Measurements from ENCODE around the gene SPATS2L.

DNA sequence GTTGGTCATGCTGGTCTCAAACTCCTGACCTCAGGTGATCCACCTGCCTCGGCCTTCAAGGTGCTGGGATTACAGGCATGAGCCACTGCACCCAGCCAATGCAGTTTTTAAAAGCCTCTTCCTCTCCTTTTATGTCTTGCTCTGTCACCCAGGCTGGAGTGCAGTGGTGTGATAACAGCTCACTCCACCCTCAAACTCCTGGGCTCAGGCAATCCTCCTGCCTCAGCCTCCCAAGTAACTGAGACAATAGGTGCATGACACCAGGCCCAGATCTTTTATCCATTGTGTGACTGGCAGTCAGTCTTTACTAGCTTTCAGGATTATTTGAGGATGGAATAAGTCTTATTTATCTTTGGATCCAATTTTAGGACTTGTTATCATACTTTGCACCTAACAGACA lies 190.2 kb downstream of the SPATS2L start:
- TF ChIP-seq, protein P1, sequence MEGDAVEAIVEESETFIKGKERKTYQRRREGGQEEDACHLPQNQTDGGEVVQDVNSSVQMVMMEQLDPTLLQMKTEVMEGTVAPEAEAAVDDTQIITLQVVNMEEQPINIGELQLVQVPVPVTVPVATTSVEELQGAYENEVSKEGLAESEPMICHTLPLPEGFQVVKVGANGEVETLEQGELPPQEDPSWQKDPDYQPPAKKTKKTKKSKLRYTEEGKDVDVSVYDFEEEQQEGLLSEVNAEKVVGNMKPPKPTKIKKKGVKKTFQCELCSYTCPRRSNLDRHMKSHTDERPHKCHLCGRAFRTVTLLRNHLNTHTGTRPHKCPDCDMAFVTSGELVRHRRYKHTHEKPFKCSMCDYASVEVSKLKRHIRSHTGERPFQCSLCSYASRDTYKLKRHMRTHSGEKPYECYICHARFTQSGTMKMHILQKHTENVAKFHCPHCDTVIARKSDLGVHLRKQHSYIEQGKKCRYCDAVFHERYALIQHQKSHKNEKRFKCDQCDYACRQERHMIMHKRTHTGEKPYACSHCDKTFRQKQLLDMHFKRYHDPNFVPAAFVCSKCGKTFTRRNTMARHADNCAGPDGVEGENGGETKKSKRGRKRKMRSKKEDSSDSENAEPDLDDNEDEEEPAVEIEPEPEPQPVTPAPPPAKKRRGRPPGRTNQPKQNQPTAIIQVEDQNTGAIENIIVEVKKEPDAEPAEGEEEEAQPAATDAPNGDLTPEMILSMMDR (IDR thresholded peaks at IDR 0.05): no peak
- TF ChIP-seq EP300 (IDR thresholded peaks at IDR 0.05): no peak

Data from esophagus muscularis mucosa (tissue), 3 donors.